ENCODE results near the gene TSPEAR.

TSPEAR gene

GRCh38 chr21:44450402-44450801, 261.0 kb downstream of the TSPEAR start:
- H3K36me3 ChIP-seq, result no peaks in the 10 kb centered on the region
- no peak for TF ChIP-seq CTCF (IDR thresholded peaks at IDR 0.05)
- peaks cover 79% of the 10 kb centered on the region for H3K27me3 ChIP-seq
- no peaks in the 10 kb centered on the region for H3K9me3 ChIP-seq
- H3K27ac ChIP-seq, result no peak overlapping the region
- H3K4me3 ChIP-seq (ENCODE audit: low read depth in 1 of 2, low read length in 1 of 2), result no peak overlapping the region
- H3K4me1 ChIP-seq (ENCODE audit: control insufficient read depth in 1 of 2, insufficient read depth in 1 of 2, low read depth in 1 of 2, low read length in 1 of 2), result no peaks in the 10 kb centered on the region

DNA sequence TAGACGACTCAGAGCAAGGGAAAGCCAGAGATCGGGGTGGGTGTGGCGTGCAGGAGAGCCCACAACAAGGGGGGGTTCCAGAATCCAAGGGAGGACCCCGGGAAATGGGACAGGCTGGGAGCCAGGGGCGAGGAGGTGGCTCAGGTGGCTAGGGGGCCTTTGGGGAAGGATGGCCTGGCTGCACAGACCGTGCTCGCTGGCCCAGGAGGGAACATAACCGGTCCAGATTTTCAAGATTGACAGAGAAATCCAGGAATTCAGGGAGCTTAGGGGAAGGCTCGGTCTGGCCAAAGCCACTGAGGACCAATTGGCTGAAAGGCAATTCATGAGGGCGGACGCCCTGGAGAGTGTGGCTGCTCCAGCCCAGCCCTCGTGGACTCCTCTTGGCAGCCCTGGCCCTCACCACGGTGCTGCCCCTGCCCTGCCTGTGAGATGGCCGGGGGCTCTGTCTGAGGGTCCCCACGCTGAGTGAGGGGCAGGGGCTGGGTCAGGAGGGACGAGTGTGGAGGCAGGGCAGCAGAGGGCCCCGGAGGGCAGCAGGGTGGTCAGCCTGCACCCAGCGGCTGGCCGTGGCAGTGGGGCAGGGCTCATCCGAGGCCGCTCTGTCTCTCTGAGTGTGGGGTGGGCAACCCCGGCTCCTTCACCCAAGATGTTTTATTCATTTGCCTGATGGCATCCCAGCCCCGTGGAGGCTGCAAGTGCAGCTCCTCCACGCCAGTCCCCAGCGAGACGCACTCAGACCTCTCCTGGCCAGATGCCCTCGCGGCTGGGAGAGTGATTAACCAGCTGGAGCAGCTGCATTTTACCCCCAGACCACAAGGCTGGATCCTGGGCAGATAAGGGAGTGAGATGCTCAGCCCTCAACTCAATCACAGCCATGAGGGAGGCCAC, 261.7 kb downstream of the TSPEAR start:
- no peaks in the 10 kb centered on the region for H3K9me3 ChIP-seq
- no peaks in the 10 kb centered on the region for H3K4me1 ChIP-seq (ENCODE audit: control insufficient read depth in 1 of 2, insufficient read depth in 1 of 2, low read depth in 1 of 2, low read length in 1 of 2)
- no peak overlapping the region for H3K27ac ChIP-seq
- no peak overlapping the region for H3K4me3 ChIP-seq (ENCODE audit: low read depth in 1 of 2, low read length in 1 of 2)
- no peak for TF ChIP-seq CTCF (IDR thresholded peaks at IDR 0.05)
- peaks cover 74% of the 10 kb centered on the region for H3K27me3 ChIP-seq
- H3K36me3 ChIP-seq, result no peaks in the 10 kb centered on the region

DNA sequence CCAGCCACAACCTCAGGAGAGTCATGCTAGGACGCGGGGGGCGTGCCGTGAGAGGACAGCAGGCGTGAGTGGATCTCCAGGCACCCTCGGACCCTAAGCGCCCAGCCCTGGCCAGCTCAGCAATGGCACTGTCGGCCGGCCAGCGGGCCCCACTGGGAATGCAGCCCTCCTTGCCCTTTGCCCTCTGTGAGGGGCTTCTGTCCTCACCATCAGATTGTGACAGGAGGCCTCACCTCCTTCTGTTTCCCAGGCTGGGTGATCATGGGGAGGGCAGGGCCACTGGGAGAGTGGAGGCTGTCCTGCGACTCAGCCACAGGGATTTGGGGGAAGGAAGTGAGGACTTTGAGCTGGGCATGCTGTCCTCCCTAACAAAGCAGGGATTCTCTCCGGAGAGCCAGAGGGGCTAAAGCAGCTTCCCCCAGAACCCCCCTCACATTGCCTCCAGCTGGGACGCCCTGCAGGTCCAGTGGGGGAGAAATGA, 262.7 kb downstream of the TSPEAR start:
- TF ChIP-seq CTCF (IDR thresholded peaks at IDR 0.05), result no peak
- no peaks in the 10 kb centered on the region for H3K4me1 ChIP-seq (ENCODE audit: control insufficient read depth in 1 of 2, insufficient read depth in 1 of 2, low read depth in 1 of 2, low read length in 1 of 2)
- H3K27me3 ChIP-seq, result peaks cover 64% of the 10 kb centered on the region

More for the DNA sequence above, 262.7 kb downstream of the TSPEAR start:
- Histone ChIP-seq H3K27ac (no peak overlapping the region), H3K4me3 (ENCODE audit: low read depth in 1 of 2, low read length in 1 of 2) (no peak overlapping the region), H3K36me3 (peaks cover 9% of the 10 kb centered on the region), H3K9me3 (no peaks in the 10 kb centered on the region)

Data from neutrophil (primary cell).